HepG2 (cell line): ENCODE measurements around the gene C1orf185. TPM values are rescaled to one million over a fixed set of nuclear protein-coding genes. Genes with fewer than 3 reads are reported as not detected.
A peak's percentile ranks its signal among the peaks of the same experiment; 100 is the strongest.

Experiments
- ATAC-seq: fragments of 200-7000 bp; cut with Tn5 transposase; 3 replicates; pipeline ENCODE4 v1.9.1; 2020; ENCODE audit warnings: mild to moderate bottlenecking, moderate library complexity
- BruUV-seq: library from RNA; stranded (reverse); fragments of 400-500 nt; replicated peaks from 2 replicates; lab custom pipeline; 2021; lab: Mats Ljungman, UMichigan
- CTCF ChIA-PET: fragments of 300-600 bp; formaldehyde crosslinking; extraction: SDS; loops from one replicate; lab custom pipeline; 2021; ENCODE audit warnings: low total read pairs, inconsistent platforms, low intra/inter-chr PET ratio; lab: Yijun Ruan, JAX
- POLR2A ChIA-PET: fragments of 350-600 bp; sonication (Branson Sonifier 250); formaldehyde crosslinking; loops from one replicate; lab custom pipeline; 2020; ENCODE audit warnings: antibody characterized with exemption, inconsistent platforms; lab: Yijun Ruan, JAX
- DNase-seq: peaks from one replicate; pipeline ENCODE4 v3.0.0-alpha.2; 2015; ENCODE audit warnings: low spot score
- FAIRE-seq: peaks from 3 replicates; lab custom pipeline; 2011; peaks lifted over from hg19 to GRCh38; lab: Jason Lieb, UNC
- H2AFZ ChIP-seq: one replicate; pipeline ENCODE4 v1.6.1; 2011; ENCODE audit warnings: low read length, inconsistent platforms
- H3K27ac ChIP-seq: fragments of 300-600 bp; 3 replicates; pipeline ENCODE4 v1.8.0; 2011; ENCODE audit warnings: mixed run types, mild to moderate bottlenecking, mixed read lengths, low read length, inconsistent platforms; ENCODE audit not compliant: insufficient read depth; ENCODE audit errors: extremely low read length
- H3K27me3 ChIP-seq, 2 experiments: fragments of 200-600 bp in 1 of 2; 2 replicates in 1 of 2; 3 replicates in 1 of 2; pipeline versions ENCODE4 v1.6.0 to v1.8.0; 2011; ENCODE audit warnings: low read length in 2 of 2, mild to moderate bottlenecking in 2 of 2, moderate library complexity in 2 of 2, inconsistent platforms in 1 of 2; ENCODE audit not compliant: insufficient read depth in 2 of 2, control insufficient read depth in 1 of 2
- H3K36me3 ChIP-seq, 2 experiments: fragments of 200-600 bp in 1 of 2; replicated peaks in 1 of 2; 2 replicates in 1 of 2; 3 replicates in 1 of 2; pipeline versions ENCODE4 v1.5.1 to v1.8.0; 2011; ENCODE audit warnings: low read length in 2 of 2, inconsistent platforms in 1 of 2; ENCODE audit not compliant: insufficient read depth in 2 of 2, control insufficient read depth in 1 of 2
- H3K4me1 ChIP-seq: 2 replicates; pipeline ENCODE4 v1.5.1; 2012; ENCODE audit warnings: low read length, inconsistent platforms; ENCODE audit not compliant: insufficient read depth
- H3K4me2 ChIP-seq: 2 replicates; pipeline ENCODE4 v1.6.0; 2011; ENCODE audit warnings: low read depth, low read length, inconsistent platforms
- H3K4me3 ChIP-seq, 3 experiments: fragments of 200-600 bp in 1 of 3; sonication (generic), shearing (Covaris generic) in 1 of 3; replicated peaks in 1 of 3; 2 replicates each; pipeline ENCODE4 v1.5.1; 2011 to 2016; ENCODE audit warnings: low read length in 3 of 3, inconsistent platforms in 2 of 3, low read depth in 2 of 3, mild to moderate bottlenecking in 2 of 3, control low read depth in 1 of 3, mixed read lengths in 1 of 3; ENCODE audit not compliant: insufficient read depth in 1 of 3
- H3K79me2 ChIP-seq: one replicate; pipeline ENCODE4 v1.6.1; 2011; ENCODE audit warnings: low read length, inconsistent platforms; ENCODE audit not compliant: insufficient read depth
- H3K9ac ChIP-seq: 2 replicates; pipeline ENCODE4 v1.6.0; 2011; ENCODE audit warnings: mild to moderate bottlenecking, low read depth, low read length, inconsistent platforms; ENCODE audit not compliant: insufficient read depth
- H3K9me3 ChIP-seq: 2 replicates; pipeline ENCODE4 v1.5.1; 2012; ENCODE audit warnings: mild to moderate bottlenecking, low read length
- H4K20me1 ChIP-seq: 2 replicates; pipeline ENCODE4 v1.6.0; 2011; ENCODE audit warnings: inconsistent platforms, mild to moderate bottlenecking, low read length, moderate library complexity; ENCODE audit not compliant: insufficient read depth
- ELF4 ChIP-seq: sonication (generic); formaldehyde crosslinking; IDR thresholded peaks from 2 replicates; pipeline ENCODE4 v1.5.0; 2020; ENCODE audit warnings: missing genetic modification reagents, mild to moderate bottlenecking, moderate library complexity, borderline replicate concordance
- HOXA9 ChIP-seq: sonication (generic); formaldehyde crosslinking; IDR thresholded peaks from 2 replicates; pipeline ENCODE4 v1.8.1; 2022; ENCODE audit warnings: missing genetic modification reagents, mild to moderate bottlenecking, moderate library complexity, borderline replicate concordance
- NFKB2 ChIP-seq: sonication (generic); formaldehyde crosslinking; IDR thresholded peaks from 2 replicates; pipeline ENCODE4 v1.4.0; 2020; ENCODE audit warnings: missing genetic modification reagents, borderline replicate concordance
- SAP130 ChIP-seq: IDR thresholded peaks from 2 replicates; pipeline ENCODE4 v1.6.1; 2016; ENCODE audit warnings: low read depth
- SRY ChIP-seq: sonication (generic); formaldehyde crosslinking; IDR thresholded peaks from 2 replicates; pipeline ENCODE4 v1.8.0; 2022; ENCODE audit warnings: mild to moderate bottlenecking, missing genetic modification reagents
- ZBTB42 ChIP-seq: sonication (generic); formaldehyde crosslinking; IDR thresholded peaks from 2 replicates; pipeline ENCODE4 v1.5.0; 2020; ENCODE audit warnings: mild to moderate bottlenecking, missing genetic modification reagents
- ZBTB7A ChIP-seq: sonication (generic); formaldehyde crosslinking; IDR thresholded peaks from 2 replicates; pipeline ENCODE4 v1.8.0; 2022; ENCODE audit warnings: mild to moderate bottlenecking, missing genetic modification reagents
- ZFYVE20 ChIP-seq: sonication (generic); formaldehyde crosslinking; IDR thresholded peaks from 2 replicates; pipeline ENCODE4 v1.8.0; 2023; ENCODE audit warnings: low read depth, mild to moderate bottlenecking, moderate library complexity, missing genetic modification reagents, borderline replicate concordance
- ZNF317 ChIP-seq: sonication (generic); formaldehyde crosslinking; IDR thresholded peaks from 2 replicates; pipeline ENCODE4 v1.5.0; 2020; ENCODE audit warnings: mild to moderate bottlenecking, missing genetic modification reagents
- ZNF337 ChIP-seq: sonication (generic); formaldehyde crosslinking; IDR thresholded peaks from 2 replicates; pipeline ENCODE4 v1.5.1; 2020; ENCODE audit warnings: missing genetic modification reagents, low read depth, mild to moderate bottlenecking, borderline replicate concordance
- ZNF510 ChIP-seq: sonication (generic); formaldehyde crosslinking; IDR thresholded peaks from 2 replicates; pipeline ENCODE4 v1.4.0; 2020; ENCODE audit warnings: low read depth, mild to moderate bottlenecking, missing genetic modification reagents
- ZNF615 ChIP-seq: sonication (generic); formaldehyde crosslinking; IDR thresholded peaks from 2 replicates; pipeline ENCODE4 v1.5.0; 2020; ENCODE audit warnings: mild to moderate bottlenecking, missing genetic modification reagents, borderline replicate concordance
- WGBS: methylation state at CpG from one replicate; pipeline ENCODE4 v1.1.6; 2017; ENCODE audit warnings: low lambda C conversion rate; 5-methylcytosine and 5-hydroxymethylcytosine counted together
- in situ Hi-C: cut with HindIII; loops from 2 replicates; pipeline ENCODE4 v1.10.0; 2017; ENCODE audit warnings: low pct_unique_long_range_greater_than_20kb; ENCODE audit not compliant: extremely low pct_ligation_motif_present
- intact Hi-C: fragments of 100-400 bp; cut with micrococcal nuclease; formaldehyde crosslinking; loops from one replicate; pipeline ENCODE4 v1.10.0; 2022; ENCODE audit not compliant: unreplicated experiment
- polyA plus RNA-seq, 8 experiments: library from polyadenylated mRNA; depleted of rRNA in 3 of 8; stranded (reverse) in 7 of 8; unstranded in 1 of 8; fragments of >200 nt; fragmentation: Illumina TruSeq in 4 of 8; extraction: Trizol in 4 of 8; gene quantifications; 2 replicates each; pipeline versions ENCODE4 v1.2.1 to v1.2.3, GENCODE V29; 2011 to 2016; ENCODE audit warnings: low read depth in 4 of 8, missing spikeins in 1 of 8, mixed read lengths in 1 of 8; ENCODE audit not compliant: insufficient read depth in 1 of 8
- total RNA-seq, 5 experiments: library from RNA; depleted of rRNA; stranded (reverse); fragments of >200 nt; fragmentation: Illumina TruSeq; extraction: Trizol; gene quantifications; 2 replicates each; pipeline ENCODE4 v1.2.3, GENCODE V29; 2016; ENCODE audit warnings: low read depth in 1 of 5
- TF ChIP-seq, protein P1 (sequence below): sonication (generic); formaldehyde crosslinking; IDR thresholded peaks from 2 replicates; pipeline ENCODE4 v1.5.0; 2020; ENCODE audit warnings: missing genetic modification reagents
- TF ChIP-seq, protein P2 (sequence below): IDR thresholded peaks from 2 replicates; pipeline ENCODE4 v1.6.1; 2018; ENCODE audit warnings: missing genetic modification reagents, mild to moderate bottlenecking, missing compliant biosample characterization
- TF ChIP-seq, protein P3 (sequence below): sonication (generic); formaldehyde crosslinking; IDR thresholded peaks from 2 replicates; pipeline ENCODE4 v1.8.1; 2022; ENCODE audit warnings: mild to moderate bottlenecking, missing genetic modification reagents

Gene C1orf185
- total and polyA plus RNA-seq, 2 of the 13 experiments (the other 11 are each of a cell fraction or from before 2014, with no cell fraction given) = not detected

DNA sequence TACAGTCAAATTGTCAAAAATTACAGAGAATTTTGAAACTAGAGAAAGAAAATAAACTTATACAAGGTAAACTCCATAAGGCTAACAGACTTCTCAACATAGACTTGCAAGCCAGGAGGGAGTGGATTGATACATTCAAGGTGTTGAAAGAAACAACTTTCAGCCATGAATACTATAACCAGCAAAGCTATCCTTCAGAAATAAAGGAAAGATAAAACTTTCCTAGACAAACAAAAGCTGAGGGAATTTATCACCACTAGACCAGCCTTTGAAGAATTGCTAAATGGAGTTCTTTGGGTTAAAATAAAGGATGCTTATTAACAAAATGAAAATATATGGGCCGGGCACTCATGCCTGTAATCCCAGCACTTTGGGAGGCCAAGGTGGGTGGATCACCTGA is 52.7 kb downstream of the C1orf185 start:
- whole genome bisulfite sequencing = 5% methylated on average over 1 of the region's 1 CpG
- ATAC-seq = no peak
- no peak overlapping the region for H3K4me2 ChIP-seq
- in situ Hi-C loops = no loop called here
- H3K9ac ChIP-seq = no peak overlapping the region
- no peak overlapping the region for H3K4me3 ChIP-seq
- TF ChIP-seq SAP130 (no peak), NFKB2 (CRISPR knock-in tag) (no peak), ZNF337 (CRISPR knock-in tag) (peak; percentile 89; the same call in 1 of the 2 replicates)
- TF ChIP-seq, all 625 proteins: peak for 1
- Histone ChIP-seq H2AFZ (no peak overlapping the region), H3K4me1 (no peaks in the 10 kb centered on the region), H3K27me3 (no peaks in the 10 kb centered on the region), H3K9me3 (peaks cover 9% of the 10 kb centered on the region), H3K27ac (no peak overlapping the region), H3K36me3 (no peaks in the 10 kb centered on the region), H3K79me2 (no peaks in the 10 kb centered on the region), H4K20me1 (no peaks in the 10 kb centered on the region)
- ChIA-PET POLR2A (no interaction called here), CTCF (no interaction called here)
- intact Hi-C loops = no loop called here
- DNase-seq (no peak), FAIRE-seq (no peak)
- no TSS peak for BruUV-seq

DNA sequence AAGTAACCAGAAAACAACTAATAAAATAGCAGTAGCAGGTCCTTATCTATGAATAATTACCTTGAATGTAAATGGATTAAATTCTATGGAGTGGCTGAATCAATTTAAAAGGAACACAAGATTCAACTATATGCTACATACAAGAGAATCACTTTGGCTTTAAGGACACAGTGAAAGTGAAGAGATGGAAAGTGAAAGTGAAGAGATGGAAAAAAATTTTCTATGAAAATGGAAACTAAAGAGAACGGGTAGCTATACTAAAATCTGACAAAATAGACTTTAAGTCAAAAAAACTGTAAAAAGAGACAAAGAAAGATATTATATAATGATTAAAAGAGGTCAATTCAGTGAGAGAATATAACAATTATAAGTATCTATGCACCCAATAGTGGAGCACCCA is 54.7 kb downstream of the C1orf185 start:
- Histone ChIP-seq H3K79me2 (no peaks in the 10 kb centered on the region), H4K20me1 (no peaks in the 10 kb centered on the region), H3K9ac (no peak overlapping the region), H3K4me3 (no peak overlapping the region), H2AFZ (no peak overlapping the region), H3K4me2 (no peak overlapping the region), H3K9me3 (peaks cover 9% of the 10 kb centered on the region), H3K36me3 (no peaks in the 10 kb centered on the region), H3K4me1 (no peaks in the 10 kb centered on the region), H3K27me3 (no peaks in the 10 kb centered on the region), H3K27ac (no peak overlapping the region)
- ATAC-seq (no peak), DNase-seq (no peak), FAIRE-seq (no peak)
- no peak for TF ChIP-seq ZBTB7A (CRISPR knock-in tag)
- no peak for TF ChIP-seq SRY (CRISPR knock-in tag)
- no peak for TF ChIP-seq ZFYVE20 (CRISPR knock-in tag)
- TF ChIP-seq, protein P1, sequence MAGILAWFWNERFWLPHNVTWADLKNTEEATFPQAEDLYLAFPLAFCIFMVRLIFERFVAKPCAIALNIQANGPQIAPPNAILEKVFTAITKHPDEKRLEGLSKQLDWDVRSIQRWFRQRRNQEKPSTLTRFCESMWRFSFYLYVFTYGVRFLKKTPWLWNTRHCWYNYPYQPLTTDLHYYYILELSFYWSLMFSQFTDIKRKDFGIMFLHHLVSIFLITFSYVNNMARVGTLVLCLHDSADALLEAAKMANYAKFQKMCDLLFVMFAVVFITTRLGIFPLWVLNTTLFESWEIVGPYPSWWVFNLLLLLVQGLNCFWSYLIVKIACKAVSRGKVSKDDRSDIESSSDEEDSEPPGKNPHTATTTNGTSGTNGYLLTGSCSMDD (CRISPR knock-in tag) = no peak
- TF ChIP-seq HOXA9 = no peak
- TF ChIP-seq ZNF317 = no peak
- TF ChIP-seq, protein P2, sequence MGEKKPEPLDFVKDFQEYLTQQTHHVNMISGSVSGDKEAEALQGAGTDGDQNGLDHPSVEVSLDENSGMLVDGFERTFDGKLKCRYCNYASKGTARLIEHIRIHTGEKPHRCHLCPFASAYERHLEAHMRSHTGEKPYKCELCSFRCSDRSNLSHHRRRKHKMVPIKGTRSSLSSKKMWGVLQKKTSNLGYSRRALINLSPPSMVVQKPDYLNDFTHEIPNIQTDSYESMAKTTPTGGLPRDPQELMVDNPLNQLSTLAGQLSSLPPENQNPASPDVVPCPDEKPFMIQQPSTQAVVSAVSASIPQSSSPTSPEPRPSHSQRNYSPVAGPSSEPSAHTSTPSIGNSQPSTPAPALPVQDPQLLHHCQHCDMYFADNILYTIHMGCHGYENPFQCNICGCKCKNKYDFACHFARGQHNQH (CRISPR knock-in tag) = no peak
- no peak for TF ChIP-seq ZBTB42 (CRISPR knock-in tag)
- no peak for TF ChIP-seq ZNF510 (CRISPR knock-in tag)
- no peak for TF ChIP-seq ZNF615 (CRISPR knock-in tag)
- TF ChIP-seq ELF4 (CRISPR knock-in tag) = no peak
- TF ChIP-seq, protein P3, sequence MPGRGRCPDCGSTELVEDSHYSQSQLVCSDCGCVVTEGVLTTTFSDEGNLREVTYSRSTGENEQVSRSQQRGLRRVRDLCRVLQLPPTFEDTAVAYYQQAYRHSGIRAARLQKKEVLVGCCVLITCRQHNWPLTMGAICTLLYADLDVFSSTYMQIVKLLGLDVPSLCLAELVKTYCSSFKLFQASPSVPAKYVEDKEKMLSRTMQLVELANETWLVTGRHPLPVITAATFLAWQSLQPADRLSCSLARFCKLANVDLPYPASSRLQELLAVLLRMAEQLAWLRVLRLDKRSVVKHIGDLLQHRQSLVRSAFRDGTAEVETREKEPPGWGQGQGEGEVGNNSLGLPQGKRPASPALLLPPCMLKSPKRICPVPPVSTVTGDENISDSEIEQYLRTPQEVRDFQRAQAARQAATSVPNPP (CRISPR knock-in tag) = no peak
- no TSS peak for BruUV-seq
- intact Hi-C loops (no loop called here), in situ Hi-C loops (no loop called here)
- 0% methylated on average over 1 of the region's 1 CpG for WGBS
- ChIA-PET POLR2A (no interaction called here), CTCF (no interaction called here)
